HepG2 (cell line): ENCODE results near the gene ZFX. TPM values are rescaled to one million over a fixed set of nuclear protein-coding genes. Genes with fewer than 3 reads are reported as not detected.

Experiments
- ATAC-seq: fragments of 200-7000 bp; cut with Tn5 transposase; 3 replicates; pipeline ENCODE4 v1.9.1; 2020; ENCODE audit warnings: mild to moderate bottlenecking, moderate library complexity
- BruUV-seq: library from RNA; stranded (reverse); fragments of 400-500 nt; replicated peaks from 2 replicates; lab custom pipeline; 2021; lab: Mats Ljungman, UMichigan
- CTCF ChIA-PET: fragments of 300-600 bp; formaldehyde crosslinking; extraction: SDS; loops from one replicate; lab custom pipeline; 2021; ENCODE audit warnings: low total read pairs, inconsistent platforms, low intra/inter-chr PET ratio; lab: Yijun Ruan, JAX
- POLR2A ChIA-PET: fragments of 350-600 bp; sonication (Branson Sonifier 250); formaldehyde crosslinking; loops from one replicate; lab custom pipeline; 2020; ENCODE audit warnings: antibody characterized with exemption, inconsistent platforms; lab: Yijun Ruan, JAX
- DNase-seq: peaks from one replicate; pipeline ENCODE4 v3.0.0-alpha.2; 2015; ENCODE audit warnings: low spot score
- FAIRE-seq: peaks from 3 replicates; lab custom pipeline; 2011; peaks lifted over from hg19 to GRCh38; lab: Jason Lieb, UNC
- H2AFZ ChIP-seq: one replicate; pipeline ENCODE4 v1.6.1; 2011; ENCODE audit warnings: low read length, inconsistent platforms
- H3K27ac ChIP-seq: fragments of 300-600 bp; 3 replicates; pipeline ENCODE4 v1.8.0; 2011; ENCODE audit warnings: mixed run types, mild to moderate bottlenecking, mixed read lengths, low read length, inconsistent platforms; ENCODE audit not compliant: insufficient read depth; ENCODE audit errors: extremely low read length
- H3K27me3 ChIP-seq, 2 experiments: fragments of 200-600 bp in 1 of 2; 2 replicates in 1 of 2; 3 replicates in 1 of 2; pipeline versions ENCODE4 v1.6.0 to v1.8.0; 2011; ENCODE audit warnings: low read length in 2 of 2, mild to moderate bottlenecking in 2 of 2, moderate library complexity in 2 of 2, inconsistent platforms in 1 of 2; ENCODE audit not compliant: insufficient read depth in 2 of 2, control insufficient read depth in 1 of 2
- H3K36me3 ChIP-seq, 2 experiments: fragments of 200-600 bp in 1 of 2; replicated peaks in 1 of 2; 2 replicates in 1 of 2; 3 replicates in 1 of 2; pipeline versions ENCODE4 v1.5.1 to v1.8.0; 2011; ENCODE audit warnings: low read length in 2 of 2, inconsistent platforms in 1 of 2; ENCODE audit not compliant: insufficient read depth in 2 of 2, control insufficient read depth in 1 of 2
- H3K4me1 ChIP-seq: 2 replicates; pipeline ENCODE4 v1.5.1; 2012; ENCODE audit warnings: low read length, inconsistent platforms; ENCODE audit not compliant: insufficient read depth
- H3K4me2 ChIP-seq: 2 replicates; pipeline ENCODE4 v1.6.0; 2011; ENCODE audit warnings: low read depth, low read length, inconsistent platforms
- H3K4me3 ChIP-seq, 3 experiments: fragments of 200-600 bp in 1 of 3; sonication (generic), shearing (Covaris generic) in 1 of 3; replicated peaks in 1 of 3; 2 replicates each; pipeline ENCODE4 v1.5.1; 2011 to 2016; ENCODE audit warnings: low read length in 3 of 3, inconsistent platforms in 2 of 3, low read depth in 2 of 3, mild to moderate bottlenecking in 2 of 3, control low read depth in 1 of 3, mixed read lengths in 1 of 3; ENCODE audit not compliant: insufficient read depth in 1 of 3
- H3K79me2 ChIP-seq: one replicate; pipeline ENCODE4 v1.6.1; 2011; ENCODE audit warnings: low read length, inconsistent platforms; ENCODE audit not compliant: insufficient read depth
- H3K9ac ChIP-seq: 2 replicates; pipeline ENCODE4 v1.6.0; 2011; ENCODE audit warnings: mild to moderate bottlenecking, low read depth, low read length, inconsistent platforms; ENCODE audit not compliant: insufficient read depth
- H3K9me3 ChIP-seq: 2 replicates; pipeline ENCODE4 v1.5.1; 2012; ENCODE audit warnings: mild to moderate bottlenecking, low read length
- H4K20me1 ChIP-seq: 2 replicates; pipeline ENCODE4 v1.6.0; 2011; ENCODE audit warnings: inconsistent platforms, mild to moderate bottlenecking, low read length, moderate library complexity; ENCODE audit not compliant: insufficient read depth
- CEBPG ChIP-seq: IDR thresholded peaks from 2 replicates; pipeline ENCODE4 v1.6.1; 2016
- DNMT3B ChIP-seq: conservative IDR thresholded peaks from 2 replicates; pipeline ENCODE4 v1.6.1; 2016; ENCODE audit warnings: missing biosample characterization, control low read depth
- HNF4A ChIP-seq: sonication (generic); formaldehyde crosslinking; IDR thresholded peaks from 2 replicates; pipeline ENCODE4 v1.4.0; 2020; ENCODE audit warnings: missing genetic modification reagents
- JDP2 ChIP-seq: sonication (generic); formaldehyde crosslinking; IDR thresholded peaks from 2 replicates; pipeline ENCODE4 v1.8.1; 2022; ENCODE audit warnings: missing genetic modification reagents, borderline replicate concordance
- KDM2A ChIP-seq: sonication (generic); formaldehyde crosslinking; IDR thresholded peaks from 2 replicates; pipeline ENCODE4 v1.4.0; 2020; ENCODE audit warnings: low read depth, missing genetic modification reagents, borderline replicate concordance
- SRF ChIP-seq: IDR thresholded peaks from 2 replicates; pipeline ENCODE4 v1.6.1; 2011; ENCODE audit warnings: mild to moderate bottlenecking, low read depth, low read length, moderate library complexity
- ZNF749 ChIP-seq: sonication (generic); formaldehyde crosslinking; IDR thresholded peaks from 2 replicates; pipeline ENCODE4 v1.8.0; 2022; ENCODE audit warnings: mild to moderate bottlenecking, missing genetic modification reagents, moderate library complexity, borderline replicate concordance
- WGBS: methylation state at CpG from one replicate; pipeline ENCODE4 v1.1.6; 2017; ENCODE audit warnings: low lambda C conversion rate; 5-methylcytosine and 5-hydroxymethylcytosine counted together
- in situ Hi-C: cut with HindIII; loops from 2 replicates; pipeline ENCODE4 v1.10.0; 2017; ENCODE audit warnings: low pct_unique_long_range_greater_than_20kb; ENCODE audit not compliant: extremely low pct_ligation_motif_present
- intact Hi-C: fragments of 100-400 bp; cut with micrococcal nuclease; formaldehyde crosslinking; loops from one replicate; pipeline ENCODE4 v1.10.0; 2022; ENCODE audit not compliant: unreplicated experiment
- polyA plus RNA-seq, 8 experiments: library from polyadenylated mRNA; depleted of rRNA in 3 of 8; stranded (reverse) in 7 of 8; unstranded in 1 of 8; fragments of >200 nt; fragmentation: Illumina TruSeq in 4 of 8; extraction: Trizol in 4 of 8; gene quantifications; 2 replicates each; pipeline versions ENCODE4 v1.2.1 to v1.2.3, GENCODE V29; 2011 to 2016; ENCODE audit warnings: low read depth in 4 of 8, missing spikeins in 1 of 8, mixed read lengths in 1 of 8; ENCODE audit not compliant: insufficient read depth in 1 of 8
- total RNA-seq, 5 experiments: library from RNA; depleted of rRNA; stranded (reverse); fragments of >200 nt; fragmentation: Illumina TruSeq; extraction: Trizol; gene quantifications; 2 replicates each; pipeline ENCODE4 v1.2.3, GENCODE V29; 2016; ENCODE audit warnings: low read depth in 1 of 5
- TF ChIP-seq, protein P1 (sequence below): IDR thresholded peaks from 2 replicates; pipeline ENCODE4 v1.6.1; 2012; ENCODE audit warnings: low read length, improper control_type of control experiment
- TF ChIP-seq, protein P2 (sequence below): sonication (generic); formaldehyde crosslinking; IDR thresholded peaks from 2 replicates; pipeline ENCODE4 v1.9.0; 2021; ENCODE audit warnings: missing genetic modification reagents, borderline replicate concordance

ZFX gene
- total and polyA plus RNA-seq, 2 of the 13 experiments (the other 11 are each of a cell fraction or from before 2014, with no cell fraction given) = 13.8 to 37.3 TPM

DNA sequence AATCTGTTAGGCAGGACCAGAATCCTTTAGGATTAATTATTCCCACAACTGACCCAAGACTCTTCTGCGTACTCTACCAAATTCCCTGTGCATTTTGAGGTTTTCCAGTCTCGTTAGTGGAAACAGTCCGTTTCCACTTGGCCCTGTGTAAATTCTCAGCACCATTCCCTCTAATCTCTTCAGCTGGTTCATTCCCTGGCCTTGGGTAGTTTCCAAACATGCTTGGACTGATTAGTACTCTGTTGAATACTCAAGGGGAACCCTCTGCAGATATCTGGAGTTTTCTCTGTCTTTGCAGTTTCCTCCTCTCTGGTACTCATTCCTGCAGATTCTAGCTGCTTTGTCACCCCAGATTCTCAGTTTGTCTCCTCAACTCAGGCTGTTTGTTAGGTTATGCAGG, 80.4 kb downstream of the ZFX start:
- in situ Hi-C loops = no loop called here
- Histone ChIP-seq H3K27me3 (no peaks in the 10 kb centered on the region), H3K79me2 (no peaks in the 10 kb centered on the region), H2AFZ (no peak overlapping the region), H3K4me1 (0 out of 2 replicates have a peak, but pooled peaks cover 9% of the 10 kb centered on the region), H3K4me3 (no peak overlapping the region), H3K9me3 (no peaks in the 10 kb centered on the region), H4K20me1 (no peaks in the 10 kb centered on the region), H3K4me2 (no peak overlapping the region), H3K9ac (no peak overlapping the region), H3K36me3 (no peaks in the 10 kb centered on the region), H3K27ac (no peak overlapping the region)
- 46% methylated on average over 3 of the region's 3 CpGs for WGBS
- DNase-seq (no peak), FAIRE-seq (no peak), ATAC-seq (no peak)
- TF ChIP-seq CEBPG (CRISPR knock-in tag) (no peak), SRF (no peak), JDP2 (CRISPR knock-in tag) (no peak), KDM2A (CRISPR knock-in tag) (no peak), HNF4A (CRISPR knock-in tag) (no peak), DNMT3B (CRISPR knock-in tag) (no peak), ZNF749 (CRISPR knock-in tag) (no peak)
- TF ChIP-seq, protein P1, sequence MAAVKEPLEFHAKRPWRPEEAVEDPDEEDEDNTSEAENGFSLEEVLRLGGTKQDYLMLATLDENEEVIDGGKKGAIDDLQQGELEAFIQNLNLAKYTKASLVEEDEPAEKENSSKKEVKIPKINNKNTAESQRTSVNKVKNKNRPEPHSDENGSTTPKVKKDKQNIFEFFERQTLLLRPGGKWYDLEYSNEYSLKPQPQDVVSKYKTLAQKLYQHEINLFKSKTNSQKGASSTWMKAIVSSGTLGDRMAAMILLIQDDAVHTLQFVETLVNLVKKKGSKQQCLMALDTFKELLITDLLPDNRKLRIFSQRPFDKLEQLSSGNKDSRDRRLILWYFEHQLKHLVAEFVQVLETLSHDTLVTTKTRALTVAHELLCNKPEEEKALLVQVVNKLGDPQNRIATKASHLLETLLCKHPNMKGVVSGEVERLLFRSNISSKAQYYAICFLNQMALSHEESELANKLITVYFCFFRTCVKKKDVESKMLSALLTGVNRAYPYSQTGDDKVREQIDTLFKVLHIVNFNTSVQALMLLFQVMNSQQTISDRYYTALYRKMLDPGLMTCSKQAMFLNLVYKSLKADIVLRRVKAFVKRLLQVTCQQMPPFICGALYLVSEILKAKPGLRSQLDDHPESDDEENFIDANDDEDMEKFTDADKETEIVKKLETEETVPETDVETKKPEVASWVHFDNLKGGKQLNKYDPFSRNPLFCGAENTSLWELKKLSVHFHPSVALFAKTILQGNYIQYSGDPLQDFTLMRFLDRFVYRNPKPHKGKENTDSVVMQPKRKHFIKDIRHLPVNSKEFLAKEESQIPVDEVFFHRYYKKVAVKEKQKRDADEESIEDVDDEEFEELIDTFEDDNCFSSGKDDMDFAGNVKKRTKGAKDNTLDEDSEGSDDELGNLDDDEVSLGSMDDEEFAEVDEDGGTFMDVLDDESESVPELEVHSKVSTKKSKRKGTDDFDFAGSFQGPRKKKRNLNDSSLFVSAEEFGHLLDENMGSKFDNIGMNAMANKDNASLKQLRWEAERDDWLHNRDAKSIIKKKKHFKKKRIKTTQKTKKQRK = no peak
- TF ChIP-seq, protein P2, sequence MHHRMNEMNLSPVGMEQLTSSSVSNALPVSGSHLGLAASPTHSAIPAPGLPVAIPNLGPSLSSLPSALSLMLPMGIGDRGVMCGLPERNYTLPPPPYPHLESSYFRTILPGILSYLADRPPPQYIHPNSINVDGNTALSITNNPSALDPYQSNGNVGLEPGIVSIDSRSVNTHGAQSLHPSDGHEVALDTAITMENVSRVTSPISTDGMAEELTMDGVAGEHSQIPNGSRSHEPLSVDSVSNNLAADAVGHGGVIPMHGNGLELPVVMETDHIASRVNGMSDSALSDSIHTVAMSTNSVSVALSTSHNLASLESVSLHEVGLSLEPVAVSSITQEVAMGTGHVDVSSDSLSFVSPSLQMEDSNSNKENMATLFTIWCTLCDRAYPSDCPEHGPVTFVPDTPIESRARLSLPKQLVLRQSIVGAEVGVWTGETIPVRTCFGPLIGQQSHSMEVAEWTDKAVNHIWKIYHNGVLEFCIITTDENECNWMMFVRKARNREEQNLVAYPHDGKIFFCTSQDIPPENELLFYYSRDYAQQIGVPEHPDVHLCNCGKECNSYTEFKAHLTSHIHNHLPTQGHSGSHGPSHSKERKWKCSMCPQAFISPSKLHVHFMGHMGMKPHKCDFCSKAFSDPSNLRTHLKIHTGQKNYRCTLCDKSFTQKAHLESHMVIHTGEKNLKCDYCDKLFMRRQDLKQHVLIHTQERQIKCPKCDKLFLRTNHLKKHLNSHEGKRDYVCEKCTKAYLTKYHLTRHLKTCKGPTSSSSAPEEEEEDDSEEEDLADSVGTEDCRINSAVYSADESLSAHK = no peak
- intact Hi-C loops = no loop called here
- ChIA-PET POLR2A (no interaction called here), CTCF (no interaction called here)
- BruUV-seq = no TSS peak
